ENCODE measurements around the gene CWC22.
"Not testable (repeated sequence)": the region's sequence is repeated elsewhere in the genome, so short reads cannot be mapped to it uniquely, and the experiment has no call there.

Gene CWC22

DNA sequence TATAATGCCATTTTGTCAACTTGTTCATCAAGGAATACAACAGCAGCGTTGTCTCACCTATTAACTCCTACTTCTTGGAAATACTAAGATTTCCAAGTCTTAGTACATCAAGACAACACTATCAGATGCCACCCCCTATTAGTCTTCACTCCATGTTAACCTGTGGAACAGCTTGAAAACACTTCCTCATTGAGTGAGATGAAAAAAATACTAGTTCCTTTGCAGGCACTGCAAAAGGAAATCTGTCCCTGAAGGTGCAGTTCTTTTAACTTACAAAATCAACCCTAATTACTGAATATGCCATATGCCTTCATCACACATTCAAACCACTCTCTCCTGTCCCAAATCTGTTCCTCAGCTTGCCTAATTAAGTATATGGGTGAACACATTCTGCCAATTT is 4.0 kb downstream of the CWC22 start:
- no peak for DNase-seq (ENCODE audit: low read depth)

DNA sequence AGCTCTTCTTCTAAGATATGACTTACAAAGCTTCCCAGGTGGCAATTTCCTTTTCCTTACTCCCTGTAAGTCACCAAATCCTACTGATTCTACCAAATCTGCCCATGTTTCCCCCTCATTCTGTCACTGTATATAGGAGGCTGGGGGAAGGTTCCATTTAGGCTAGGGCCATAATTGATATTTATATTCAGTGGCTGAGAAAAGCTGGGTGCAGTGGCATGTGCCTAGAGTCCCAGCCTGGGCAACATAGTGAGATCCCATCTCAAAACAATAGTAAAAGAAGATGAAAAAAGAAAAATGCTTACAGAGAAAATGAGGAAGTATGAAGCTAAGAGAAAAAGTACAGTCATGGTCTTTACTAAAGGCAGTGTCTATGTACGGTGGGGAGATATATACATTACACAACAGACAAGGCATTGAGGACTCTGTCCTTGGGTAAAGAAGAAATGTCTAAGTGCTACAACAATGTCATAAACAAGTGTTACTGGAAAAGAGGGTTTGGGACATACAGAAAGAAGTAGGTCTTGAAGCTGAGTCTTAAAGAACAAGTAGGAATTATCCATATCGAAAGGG is 4.8 kb downstream of the CWC22 start:
- no peak for DNase-seq (ENCODE audit: low read depth)

DNA sequence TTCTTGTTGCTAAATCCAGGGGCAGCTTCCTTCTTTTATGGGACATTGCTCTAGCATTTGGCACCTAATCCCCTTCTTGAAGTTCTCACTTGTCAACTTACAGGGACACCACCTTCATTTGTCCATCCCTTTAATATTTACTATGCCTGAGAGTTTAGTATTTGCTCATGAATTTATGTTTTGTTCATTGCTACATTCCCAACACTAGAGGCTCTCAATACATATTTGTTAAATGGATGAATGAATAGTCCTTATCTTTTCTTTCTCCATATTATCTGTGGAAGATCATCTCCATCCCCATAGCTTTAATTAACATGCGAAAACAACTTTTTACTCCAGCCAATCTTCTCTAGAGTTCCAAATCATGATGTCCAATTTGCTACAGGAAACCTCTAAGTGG is 5.4 kb downstream of the CWC22 start:
- no peak for DNase-seq (ENCODE audit: low read depth)

DNA sequence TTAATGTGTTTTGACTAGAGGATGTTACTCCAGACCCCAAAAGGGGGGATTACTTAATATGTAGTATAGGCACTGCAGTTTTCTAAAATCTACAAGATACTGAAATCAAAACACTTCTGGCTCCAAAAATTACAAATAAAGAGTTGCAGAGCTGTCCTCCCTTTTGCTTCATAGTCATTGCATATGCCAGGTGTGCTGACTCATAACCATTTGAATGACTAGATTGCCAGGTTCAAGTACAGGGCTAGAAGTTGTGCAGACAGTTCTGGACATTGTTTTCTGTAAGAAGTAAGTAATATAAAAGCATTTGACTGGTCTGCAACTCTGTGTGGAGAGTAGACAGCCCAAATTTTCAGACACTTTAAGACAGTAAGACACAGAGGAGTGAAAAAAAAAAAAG is 6.7 kb downstream of the CWC22 start:
- no peak for DNase-seq (ENCODE audit: low read depth)

DNA sequence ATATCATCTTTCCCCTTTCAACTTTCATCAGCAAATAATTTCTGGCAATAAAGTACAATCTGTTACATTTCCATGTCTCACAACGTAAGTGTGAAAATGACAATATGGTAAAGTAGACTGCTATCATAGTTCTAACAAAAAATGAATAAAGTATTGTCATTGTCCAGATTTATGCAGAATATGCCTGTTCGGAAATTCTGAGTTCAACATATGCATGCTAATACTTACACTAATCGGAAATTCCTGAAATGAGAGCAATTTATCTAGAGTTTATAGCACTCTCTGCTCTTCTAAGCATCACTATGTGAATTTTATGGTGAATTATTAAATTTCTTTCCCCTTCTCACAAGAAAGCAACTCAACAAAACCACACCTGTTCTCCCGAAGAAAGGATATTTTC is 8.1 kb downstream of the CWC22 start:
- no peak for DNase-seq (ENCODE audit: low read depth)

DNA sequence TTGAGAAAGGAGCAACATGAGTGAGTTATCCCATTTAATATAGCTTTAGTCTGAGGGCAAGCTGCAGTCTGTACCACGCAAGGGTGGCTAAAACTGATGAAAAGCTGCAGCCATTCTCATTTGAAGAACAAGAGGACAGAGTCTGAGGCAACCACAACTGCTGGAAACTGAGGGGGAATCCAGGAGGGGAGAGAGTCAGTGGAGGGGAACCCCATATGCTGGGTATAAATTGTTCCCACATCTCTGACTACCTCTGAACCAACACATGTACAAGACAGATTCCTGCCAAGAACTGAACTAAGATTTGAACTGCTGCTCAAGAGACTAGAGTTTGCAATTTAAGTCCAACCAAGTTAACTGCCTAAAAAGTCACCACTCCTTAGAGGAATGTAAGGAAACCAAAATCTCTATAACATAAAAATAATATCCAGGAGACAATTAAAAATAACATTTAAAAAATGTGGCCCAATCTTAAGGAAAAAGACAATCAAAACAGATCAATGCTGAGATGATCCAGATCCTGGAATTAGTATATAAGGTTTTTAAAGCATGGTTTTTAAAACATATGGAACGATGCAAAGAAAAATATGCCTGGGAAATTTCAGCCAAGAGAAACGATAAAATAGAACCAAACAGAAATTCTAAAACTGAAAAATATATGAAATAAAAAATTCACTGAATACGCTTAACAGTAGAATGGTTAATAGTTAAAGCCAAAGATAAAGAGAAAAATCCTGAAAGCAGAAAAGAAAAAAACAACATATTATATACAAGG is 11.2 kb downstream of the CWC22 start:
- DNase-seq (ENCODE audit: low read depth): no peak

DNA sequence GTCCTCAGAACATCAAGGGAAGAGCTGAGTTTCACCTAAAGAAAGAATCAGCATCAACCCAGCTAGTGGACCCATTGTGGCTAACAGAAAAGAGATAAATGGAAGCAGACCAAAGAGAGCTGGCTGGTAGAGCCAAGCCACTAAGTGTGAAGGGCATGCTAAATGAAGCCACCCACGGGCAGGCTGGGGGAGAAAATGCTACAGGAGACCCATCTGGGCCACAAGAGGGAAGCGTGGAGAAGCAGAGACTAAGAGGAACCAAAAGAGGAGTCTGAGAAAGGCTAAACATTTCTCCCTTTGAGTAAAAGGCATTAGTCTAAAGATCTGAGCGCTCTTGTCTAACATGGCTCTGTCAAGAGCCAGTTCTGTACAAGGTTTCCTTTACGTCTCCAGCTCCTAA is 15.8 kb downstream of the CWC22 start:
- no peak for DNase-seq (ENCODE audit: low read depth)

DNA sequence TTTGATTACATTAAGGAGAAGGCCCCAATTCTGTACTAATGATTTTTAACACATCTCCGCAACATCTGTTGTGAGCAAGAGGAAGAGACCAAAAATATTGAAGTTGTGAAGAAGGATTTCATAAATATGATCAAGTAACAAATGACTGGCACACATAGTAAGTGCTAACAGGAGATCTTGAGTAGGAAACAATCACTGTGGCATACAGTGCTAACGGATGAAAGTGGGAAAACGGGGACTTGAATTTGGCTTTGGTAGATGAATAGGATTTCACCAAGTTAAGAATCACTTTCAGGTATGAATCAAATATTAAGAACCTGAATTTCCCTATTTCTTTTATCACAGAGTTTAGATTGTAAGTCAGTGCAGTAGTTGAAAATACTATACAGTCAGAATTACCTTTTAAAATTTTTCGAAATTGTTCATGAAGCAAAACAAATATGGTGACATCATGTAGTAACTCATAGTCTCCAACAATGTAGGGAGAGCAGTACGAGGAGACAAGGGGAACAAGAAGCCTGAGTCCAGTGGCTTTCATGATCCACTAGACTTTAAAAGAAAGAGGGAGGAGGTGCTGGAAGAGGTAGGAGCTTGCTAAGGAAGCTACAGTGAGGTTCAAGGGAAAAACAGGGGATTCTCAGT is 16.3 kb downstream of the CWC22 start:
- DNase-seq (ENCODE audit: low read depth): no peak

DNA sequence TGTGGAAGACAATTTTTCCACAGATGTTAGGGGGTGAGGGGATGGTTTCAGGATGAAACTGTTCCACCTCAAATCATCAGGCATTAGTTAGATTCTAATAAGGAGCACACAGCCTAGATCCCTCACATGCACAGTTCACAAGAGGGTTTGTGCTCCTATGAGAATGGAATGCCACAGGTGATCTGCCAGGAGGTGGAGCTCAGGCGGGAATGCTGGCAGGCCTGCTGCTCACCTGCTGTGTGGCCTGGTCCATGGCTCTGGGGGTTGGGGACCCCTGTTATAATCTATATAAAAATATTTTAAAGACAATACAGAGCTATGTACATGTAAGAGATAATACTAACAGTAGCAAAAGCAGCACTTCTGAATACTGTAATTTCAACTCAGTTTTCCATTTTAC is 19.2 kb downstream of the CWC22 start:
- no peak for DNase-seq (ENCODE audit: low read depth)

DNA sequence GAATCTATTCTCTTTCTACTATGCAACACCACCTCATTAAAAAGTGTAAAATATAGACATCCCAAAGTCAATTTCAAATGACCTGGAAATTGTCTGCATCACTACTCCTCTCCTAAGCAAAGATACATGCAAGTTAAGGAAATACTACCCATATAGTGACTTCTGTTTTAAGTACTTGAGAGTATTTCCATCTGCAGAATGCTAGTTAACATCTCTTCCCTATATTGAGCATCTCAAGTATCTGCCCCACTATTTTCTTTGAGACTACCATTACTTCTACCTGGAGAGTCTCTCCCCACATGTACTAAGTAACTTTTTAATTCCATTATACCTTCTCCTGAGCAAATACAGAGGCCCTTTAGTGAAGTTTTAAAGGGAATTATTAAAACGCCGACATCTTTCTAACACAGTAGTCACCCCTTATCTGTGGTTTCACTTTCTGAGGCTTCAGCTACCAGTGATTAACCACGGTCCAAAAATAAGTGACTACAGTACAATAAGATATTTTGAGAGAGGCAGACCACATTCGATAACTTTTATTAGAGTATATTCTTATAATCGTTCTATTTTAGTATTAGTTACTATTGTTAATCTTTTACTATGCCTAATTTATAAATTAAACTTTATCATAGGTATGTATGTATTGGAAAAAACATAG is 21.8 kb downstream of the CWC22 start:
- DNase-seq (ENCODE audit: low read depth): no peak

DNA sequence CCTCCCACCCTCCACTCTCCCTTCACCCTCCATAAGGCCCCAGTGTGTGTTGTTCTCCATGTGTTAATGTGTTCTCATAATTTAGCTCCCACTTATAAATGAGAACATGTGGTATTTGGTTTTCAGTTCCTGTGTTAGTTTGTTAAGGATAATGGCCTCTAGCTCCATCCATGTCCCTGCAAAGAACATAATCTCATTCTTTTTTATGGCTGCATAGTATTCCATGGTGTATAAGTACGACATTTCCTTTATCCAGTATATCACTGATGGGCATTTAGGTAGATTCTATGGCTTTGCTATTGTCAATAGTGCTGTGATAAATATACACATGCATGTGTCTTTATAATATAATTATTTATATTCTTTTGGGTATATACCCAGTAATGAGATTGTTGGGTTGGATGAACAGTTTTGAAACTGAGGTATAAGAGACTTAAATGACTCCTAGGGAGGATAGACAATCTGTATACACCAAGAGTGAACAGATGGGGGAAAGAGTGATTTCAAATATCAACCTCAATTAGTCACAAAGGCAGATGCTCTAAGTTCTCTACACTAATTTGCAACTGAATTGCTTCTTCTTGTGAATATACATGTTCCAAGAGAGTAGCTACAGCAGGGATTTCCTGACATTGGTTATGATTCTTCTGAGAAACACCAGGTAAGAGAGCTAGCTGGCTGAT is 23.7 kb downstream of the CWC22 start:
- no peak for DNase-seq (ENCODE audit: low read depth)

DNA sequence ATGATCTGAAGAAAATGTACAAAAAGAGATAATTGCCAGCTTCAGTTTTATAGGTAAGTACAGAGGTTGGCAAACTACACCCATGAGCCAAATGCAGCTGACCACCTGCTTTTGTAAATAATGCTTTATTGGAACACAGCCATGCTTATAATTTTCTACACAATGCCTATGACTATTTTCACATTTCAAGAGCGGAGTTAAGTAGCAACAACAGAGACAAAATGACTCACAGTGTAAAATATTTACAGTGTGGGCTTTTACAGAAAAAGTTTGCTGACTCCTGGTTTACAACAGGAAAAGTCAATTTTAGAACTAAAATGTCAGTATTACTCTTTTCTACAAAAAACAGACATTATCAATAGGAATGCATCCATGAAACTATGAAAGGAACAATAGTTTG is 26.0 kb downstream of the CWC22 start:
- DNase-seq (ENCODE audit: low read depth): no peak

DNA sequence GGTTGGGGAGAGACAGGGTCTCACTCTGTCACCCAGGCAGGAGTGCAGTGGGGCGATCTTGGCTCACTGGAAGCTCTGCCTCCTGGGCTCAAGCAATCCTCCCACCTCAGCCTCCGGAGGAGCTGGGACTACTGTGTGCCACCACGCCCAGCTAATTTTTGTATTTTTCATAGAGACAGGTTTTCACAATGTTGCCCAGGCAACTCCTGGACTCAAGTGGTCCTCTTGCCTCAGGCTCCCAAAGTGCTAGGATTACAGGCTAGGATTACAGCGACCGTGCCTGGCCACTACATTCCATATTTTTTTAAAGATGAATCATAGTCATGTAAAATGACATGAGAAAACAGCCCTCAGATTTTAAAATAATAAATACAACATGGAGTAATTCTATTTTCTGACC is 32.3 kb downstream of the CWC22 start:
- no peak for DNase-seq (ENCODE audit: low read depth)

DNA sequence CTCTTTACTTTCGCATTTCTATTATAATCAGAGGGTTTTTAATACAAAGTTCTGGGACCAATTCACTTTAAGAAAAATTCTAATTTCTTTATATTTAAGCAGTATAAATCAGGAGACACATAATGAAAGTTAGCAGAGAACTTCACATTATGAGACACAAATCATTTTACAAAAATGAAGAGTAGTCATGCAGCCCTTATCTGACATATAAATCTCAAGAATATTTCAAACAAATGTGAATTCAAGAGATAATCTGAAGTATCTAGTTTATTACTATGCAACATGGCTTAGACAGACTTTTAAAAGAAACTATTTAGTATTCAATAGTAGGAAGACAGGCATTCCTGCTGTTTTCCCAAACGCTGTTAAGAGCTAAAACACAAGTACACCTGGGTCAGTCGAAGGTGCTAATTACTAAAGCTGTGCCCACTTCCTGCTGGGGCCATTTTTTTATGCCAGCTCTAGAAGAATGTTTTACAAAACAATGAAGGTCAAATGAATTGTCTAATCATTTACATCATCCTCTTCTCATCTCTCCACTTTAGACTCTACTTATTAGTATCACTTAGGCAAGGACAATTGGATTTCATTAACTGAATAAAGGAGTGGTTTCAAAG is 40.2 kb downstream of the CWC22 start:
- DNase-seq (ENCODE audit: low read depth): no peak

DNA sequence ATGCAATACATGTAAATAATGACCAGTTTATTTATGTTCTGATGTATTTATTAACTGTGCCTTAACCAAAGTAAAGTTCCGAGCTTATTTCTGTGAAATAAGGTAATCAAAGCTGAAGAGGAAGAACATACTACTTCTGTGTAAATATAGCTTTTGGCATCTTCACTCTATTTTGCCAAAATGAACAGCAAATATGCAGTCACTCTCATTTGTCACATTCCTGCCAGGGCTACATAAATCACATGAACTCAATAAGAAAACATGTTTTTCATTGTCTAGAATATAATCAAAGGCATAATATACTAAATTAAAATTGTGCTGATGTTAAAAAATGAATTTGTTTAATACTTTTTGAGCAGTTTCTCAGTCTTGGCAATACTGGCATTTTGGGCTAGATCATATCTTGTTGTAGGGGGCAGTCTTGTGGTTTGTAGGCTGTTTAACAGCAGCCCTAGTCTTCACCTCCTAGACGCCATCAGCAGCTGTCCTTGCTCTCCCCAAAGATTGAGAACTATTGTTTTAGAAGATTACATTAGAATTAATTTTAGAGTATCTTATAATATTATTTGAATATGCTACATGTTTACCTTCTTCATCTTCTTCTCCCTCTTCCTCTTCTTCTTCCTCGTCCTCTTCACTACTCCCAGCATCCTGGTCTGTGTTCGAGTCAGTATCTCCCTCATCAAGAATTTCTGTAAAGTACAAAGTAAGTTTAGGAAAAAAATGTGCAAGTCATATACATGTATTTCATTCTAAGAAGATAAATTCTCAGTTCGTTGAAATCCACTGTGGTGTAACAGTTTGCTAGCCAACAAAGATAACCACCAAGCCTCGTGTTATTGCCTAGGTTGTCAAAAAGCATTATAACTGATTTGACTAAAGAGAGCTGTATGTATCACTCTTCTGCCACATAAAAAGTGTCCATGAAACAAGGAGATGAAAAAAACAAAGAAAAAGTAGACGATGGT is 41.5 kb downstream of the CWC22 start:
- no peak for DNase-seq (ENCODE audit: low read depth)

DNA sequence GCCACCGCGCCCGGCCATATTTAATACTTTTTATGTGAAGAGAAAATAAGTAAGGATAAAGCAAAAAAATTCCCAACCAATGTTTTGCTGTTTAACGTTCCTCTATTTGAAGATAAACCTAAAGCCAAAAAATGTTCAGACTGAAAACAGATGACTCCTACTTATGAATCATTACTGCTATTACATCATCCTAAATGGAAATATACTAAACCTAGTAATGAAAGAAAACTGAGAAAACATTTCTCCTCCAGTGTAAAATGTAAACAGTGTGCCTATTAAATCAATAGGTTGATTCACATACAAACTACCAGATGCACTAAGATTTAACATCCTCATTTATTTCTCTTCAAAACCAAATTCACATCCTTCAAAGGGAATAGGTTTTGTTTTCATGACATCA is 43.5 kb downstream of the CWC22 start:
- DNase-seq (ENCODE audit: low read depth): no peak

DNA sequence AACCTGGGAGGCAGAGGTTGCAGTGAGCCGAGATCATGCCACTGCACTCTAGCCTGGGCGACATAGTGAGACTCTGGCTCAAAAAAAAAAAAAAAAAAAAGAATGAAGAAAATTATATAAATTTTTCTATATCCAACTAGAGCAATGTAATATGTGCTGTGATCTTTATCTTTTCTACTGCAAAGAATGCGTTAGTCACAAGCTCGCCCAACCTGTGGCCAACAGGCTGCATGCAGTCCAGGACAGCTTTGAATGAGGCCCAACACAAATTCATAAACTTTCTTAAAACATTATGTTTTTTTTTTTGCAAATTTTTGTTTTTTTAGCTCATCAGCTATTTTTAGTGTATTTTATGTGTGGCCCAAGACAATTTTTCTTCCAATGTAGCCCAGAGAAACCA is 48.8 kb downstream of the CWC22 start:
- not testable (repeated sequence) for DNase-seq (ENCODE audit: low read depth)

DNA sequence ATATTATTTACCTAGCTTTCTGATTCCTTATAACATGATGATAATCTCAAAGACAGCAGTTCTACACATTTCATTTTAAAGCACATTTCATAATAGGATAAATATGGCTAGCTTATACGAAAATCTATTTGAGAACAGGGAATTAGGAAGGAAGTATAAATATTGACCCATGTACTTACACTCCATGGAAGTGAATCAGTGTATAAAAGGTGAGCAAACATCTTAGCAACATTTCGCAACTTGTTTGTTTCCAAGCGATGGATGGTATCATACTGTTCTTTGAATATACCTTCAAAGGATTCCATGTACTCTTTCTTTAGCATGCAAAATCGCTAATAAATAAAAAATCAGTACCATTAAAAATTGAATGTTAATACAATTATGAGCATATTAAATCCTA is 53.1 kb downstream of the CWC22 start:
- no peak for DNase-seq (ENCODE audit: low read depth)

DNA sequence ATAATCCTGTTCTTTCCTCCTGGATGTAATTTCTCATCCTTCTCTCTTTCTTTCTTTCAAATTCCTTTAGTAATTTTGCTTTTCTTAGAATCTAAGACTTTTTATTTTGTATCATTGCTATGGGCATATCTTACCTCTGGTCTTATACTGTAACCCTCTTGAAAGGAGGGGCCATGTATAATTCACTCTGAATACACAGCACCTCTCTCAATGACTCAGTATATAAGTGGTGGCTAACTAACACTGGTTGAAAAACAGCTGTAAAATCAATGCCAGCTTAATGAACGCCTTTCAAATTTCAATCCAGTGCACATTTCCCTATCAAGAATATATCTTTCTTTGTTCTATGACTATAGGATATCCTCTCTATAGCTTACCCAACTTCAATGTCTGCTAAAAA is 53.7 kb downstream of the CWC22 start:
- DNase-seq (ENCODE audit: low read depth): no peak

DNA sequence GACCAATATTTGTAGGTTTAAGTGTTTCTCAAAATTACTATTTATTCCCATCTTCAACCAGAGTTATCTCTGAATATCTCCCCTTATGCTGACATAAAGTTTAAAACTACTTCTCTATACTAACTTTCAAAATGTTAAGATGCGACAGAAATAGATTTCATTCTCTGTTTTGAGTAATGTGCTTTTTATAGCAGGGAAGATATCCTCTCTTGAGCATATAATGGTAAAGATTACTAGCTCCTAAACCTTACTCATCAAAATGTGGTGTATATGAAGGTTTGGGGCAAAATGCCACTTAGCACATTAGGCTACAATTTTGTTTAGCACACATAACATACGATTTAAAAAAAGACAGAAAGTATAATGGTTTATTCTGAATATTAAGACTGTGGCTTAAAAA is 54.4 kb downstream of the CWC22 start:
- no peak for DNase-seq (ENCODE audit: low read depth)

DNA sequence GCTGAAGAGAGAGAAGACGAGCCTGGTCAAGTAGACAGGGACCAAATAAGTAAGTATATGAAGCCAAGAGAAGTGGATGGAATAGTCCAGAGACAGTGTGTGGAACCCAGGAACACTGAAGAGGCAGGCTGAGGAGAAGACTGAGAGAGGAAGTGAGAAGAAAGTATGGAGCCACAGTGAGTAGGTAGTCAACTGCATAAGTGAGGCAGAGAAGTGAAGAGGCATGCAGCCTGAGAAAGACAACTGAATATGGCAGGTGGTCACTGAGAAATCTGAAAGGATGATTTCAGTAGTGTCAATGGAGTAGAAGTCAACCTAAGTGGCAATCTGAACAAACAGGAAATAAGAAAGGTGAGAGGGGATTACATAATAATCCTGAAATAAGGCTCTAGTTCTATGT is 55.4 kb downstream of the CWC22 start:
- DNase-seq (ENCODE audit: low read depth): no peak
